Smooth muscle cell of the pulmonary artery (primary cell): Measurements from ENCODE around the gene EPB41L3. TPM values are rescaled to one million over a fixed set of nuclear protein-coding genes. Genes with fewer than 3 reads are reported as not detected.

Source experiments
- total RNA-seq: library from RNA; depleted of rRNA; stranded (reverse); fragments of >200 nt; gene quantifications from 2 replicates; pipeline ENCODE4 v1.2.3, GENCODE V29; 2014

EPB41L3 gene
- total RNA-seq, result 0.69 and 3.6 TPM in 2 replicates

DNA sequence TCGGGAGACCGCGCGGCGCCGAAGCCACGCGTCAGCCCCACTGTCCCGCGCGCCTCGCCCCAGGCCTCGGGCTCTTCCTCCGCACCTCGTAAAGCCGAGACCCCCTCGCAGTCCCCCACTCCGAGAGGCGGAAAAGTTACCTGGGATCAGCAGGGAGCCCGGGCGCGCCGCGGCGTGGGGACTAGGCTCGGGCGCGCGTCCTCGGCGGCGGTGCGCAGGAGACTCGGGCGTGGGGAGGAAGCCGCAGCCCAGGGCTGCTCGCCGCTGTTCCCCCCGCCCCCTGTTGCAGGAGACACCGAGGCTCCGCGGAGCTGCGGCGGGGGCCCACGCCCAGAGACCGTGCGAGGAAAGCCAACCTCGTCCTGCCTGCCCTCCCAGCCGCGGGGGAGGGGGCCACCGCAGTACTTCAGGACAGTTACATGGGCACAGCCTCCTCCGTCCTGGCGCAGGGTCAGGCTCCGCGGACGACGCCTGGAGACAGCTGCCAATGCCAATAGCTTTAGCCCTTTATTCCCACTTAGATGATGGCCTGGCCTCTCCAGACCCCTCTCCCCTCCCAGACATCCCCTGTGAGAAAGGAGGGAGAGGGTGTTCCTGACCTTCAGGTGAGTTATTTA is at the start of gene EPB41L3:
Gene EPB41L3 (minus strand): TSS at position 225 of the 617 bp plus-strand sequence. CDS start 54,814 bp downstream, outside the sequence.

Other genes starting within 250 kb of the EPB41L3 start
- gene ZBTB14, start 248.3 kb downstream of the EPB41L3 start, total RNA-seq, result 7.8 and 8.0 TPM in 2 replicates